Measurements from ENCODE around the gene SLC30A1. TPM values are rescaled to one million over a fixed set of nuclear protein-coding genes. Genes with fewer than 3 reads are reported as not detected.

The SLC30A1 gene
- total and polyA plus RNA-seq, 2 of the 13 experiments (the other 11 are each of a cell fraction or from before 2014, with no cell fraction given), result 5.9 to 24.4 TPM

DNA sequence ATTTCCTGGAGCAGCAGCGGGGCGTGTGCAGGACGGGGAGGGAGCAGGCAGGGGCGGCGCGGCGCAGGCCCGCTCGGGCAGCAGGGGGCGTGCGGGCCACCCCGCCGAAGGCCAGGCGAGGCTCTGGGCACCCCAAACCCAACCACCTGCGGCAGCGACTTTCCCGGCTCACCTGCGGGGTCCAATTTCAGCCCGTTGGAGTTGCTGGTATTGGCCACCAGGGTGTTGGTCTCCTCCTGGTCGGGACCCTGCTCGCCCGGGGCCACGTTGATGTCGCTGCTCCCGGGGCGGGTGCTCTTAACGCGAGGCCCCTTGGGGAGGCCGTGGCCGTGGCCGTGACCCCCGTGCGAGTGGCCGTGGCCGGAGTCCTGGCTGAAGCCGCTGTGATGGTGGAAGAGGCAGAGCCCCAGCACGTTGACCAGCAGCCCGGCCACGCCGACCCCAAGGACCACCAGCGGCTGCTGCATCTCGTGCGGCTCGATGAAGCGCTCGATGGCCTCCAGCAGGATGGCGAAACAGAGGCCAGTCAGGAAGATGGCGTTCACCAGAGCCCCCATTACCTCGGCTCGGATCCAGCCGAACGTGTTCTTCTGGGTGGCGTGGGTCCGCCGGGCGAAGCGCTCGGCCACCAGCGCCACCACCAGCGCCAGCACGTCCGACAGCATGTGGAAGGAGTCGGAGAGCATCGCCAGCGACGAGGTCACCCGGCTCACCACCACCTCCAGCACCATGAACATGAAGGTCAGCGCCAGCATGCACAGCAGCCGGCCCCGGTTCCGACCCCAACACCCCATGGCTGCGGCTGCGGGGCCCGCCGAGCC lies 932 bp downstream of the SLC30A1 start (continued):
- TF ChIP-seq PRDM4 (CRISPR knock-in tag; IDR thresholded peaks at IDR 0.05; ENCODE audit: borderline replicate concordance) (no peak), LCORL (IDR thresholded peaks at IDR 0.05) (no peak), LCORL (CRISPR knock-in tag; IDR thresholded peaks at IDR 0.05) (peak; percentile 93), CSRNP2 (CRISPR knock-in tag; conservative IDR thresholded peaks at IDR 0.05; ENCODE audit: low read depth) (no peak), ZMYM3 (CRISPR knock-in tag; IDR thresholded peaks at IDR 0.05) (no peak), ARHGAP35 (CRISPR knock-in tag; IDR thresholded peaks at IDR 0.05; ENCODE audit: borderline replicate concordance) (no peak; the same call in 1 of the 2 replicates), ZNF746 (CRISPR knock-in tag; IDR thresholded peaks at IDR 0.05) (no peak), PHF5A (CRISPR knock-in tag; IDR thresholded peaks at IDR 0.05; ENCODE audit: low read depth, unreplicated experiment) (no peak), ARNTL (CRISPR knock-in tag; IDR thresholded peaks at IDR 0.05) (peak; percentile 69), ZNF614 (CRISPR knock-in tag; IDR thresholded peaks at IDR 0.05; ENCODE audit: borderline replicate concordance) (peak; percentile 11; the same call in 1 of the 2 replicates), ARNT2 (CRISPR knock-in tag; IDR thresholded peaks at IDR 0.05; ENCODE audit: low read depth) (peak; percentile 69), NR2F6 (IDR thresholded peaks at IDR 0.05) (no peak), NR2F6 (CRISPR knock-in tag; IDR thresholded peaks at IDR 0.05) (no peak), ZNF674 (CRISPR knock-in tag; IDR thresholded peaks at IDR 0.05; ENCODE audit: low read depth) (no peak), EED (CRISPR knock-in tag; IDR thresholded peaks at IDR 0.05) (peak; percentile 84; the same call in 1 of the 2 replicates), ZBTB43 (CRISPR knock-in tag; conservative IDR thresholded peaks at IDR 0.05) (no peak), CENPX (CRISPR knock-in tag; IDR thresholded peaks at IDR 0.05) (no peak), CREB3 (CRISPR knock-in tag; IDR thresholded peaks at IDR 0.05) (no peak), BRF2 (CRISPR knock-in tag; IDR thresholded peaks at IDR 0.05) (0 out of 2 replicates have a peak, but pooled peaks have one; percentile 46), THAP11 (CRISPR knock-in tag; IDR thresholded peaks at IDR 0.05) (peak; percentile 33; the same call in 1 of the 2 replicates)
- TF ChIP-seq, protein P1, sequence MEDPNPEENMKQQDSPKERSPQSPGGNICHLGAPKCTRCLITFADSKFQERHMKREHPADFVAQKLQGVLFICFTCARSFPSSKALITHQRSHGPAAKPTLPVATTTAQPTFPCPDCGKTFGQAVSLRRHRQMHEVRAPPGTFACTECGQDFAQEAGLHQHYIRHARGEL (CRISPR knock-in tag; IDR thresholded peaks at IDR 0.05), result no peak

All from HepG2 (cell line).